Spleen (tissue), 11 donors: Measurements from ENCODE around the gene ANGPTL2. TPM values are rescaled to one million over a fixed set of nuclear protein-coding genes. Genes with fewer than 3 reads are reported as not detected.

Experiments used
- DNase-seq: peaks from one replicate; pipeline ENCODE4 v3.0.0-alpha.2; 2020
- H3K27ac ChIP-seq, 8 donors: fragments of 200-600 bp; sonication (generic) in 7 of 8; 1 replicate in 4 of 8; 2 replicates in 4 of 8; pipeline versions ENCODE4 v1.5.0 to v1.8.0; 2016 to 2021; ENCODE audit warnings: inconsistent platforms in 4 of 8, mild to moderate bottlenecking in 4 of 8, moderate library complexity in 1 of 8
- H3K27me3 ChIP-seq, 7 donors: fragments of 200-600 bp; sonication (generic) in 6 of 7; replicated peaks in 1 of 7; 1 replicate in 4 of 7; 2 replicates in 3 of 7; pipeline versions ENCODE4 v1.5.0 to v1.8.0; 2016 to 2021; ENCODE audit warnings: inconsistent platforms in 3 of 7, mild to moderate bottlenecking in 1 of 7
- H3K36me3 ChIP-seq, 6 donors: fragments of 200-600 bp; sonication (generic) in 5 of 6; 1 replicate in 4 of 6; 2 replicates in 2 of 6; pipeline versions ENCODE4 v1.5.0 to v1.8.0; 2016 to 2021; ENCODE audit warnings: inconsistent platforms in 2 of 6
- H3K4me1 ChIP-seq, 6 donors: fragments of 200-600 bp; sonication (generic) in 5 of 6; 1 replicate in 3 of 6; 2 replicates in 3 of 6; pipeline versions ENCODE4 v1.5.0 to v1.8.0; 2016 to 2021; ENCODE audit warnings: inconsistent platforms in 3 of 6
- H3K4me3 ChIP-seq, 8 donors: fragments of 200-600 bp; sonication (generic) in 7 of 8; 1 replicate in 4 of 8; 2 replicates in 4 of 8; pipeline versions ENCODE4 v1.5.0 to v1.8.0; 2016 to 2021; ENCODE audit warnings: inconsistent platforms in 4 of 8, mild to moderate bottlenecking in 4 of 8, moderate library complexity in 2 of 8
- H3K9me3 ChIP-seq, 8 donors: fragments of 200-600 bp; sonication (generic) in 7 of 8; 1 replicate in 4 of 8; 2 replicates in 4 of 8; pipeline versions ENCODE4 v1.5.0 to v1.8.0; 2016 to 2021; ENCODE audit warnings: inconsistent platforms in 4 of 8
- POLR2A ChIP-seq, 3 donors: fragments of 450-650 bp; IDR thresholded peaks; one replicate each; pipeline ENCODE4 v1.5.1; 2017; ENCODE audit warnings: antibody characterized with exemption in 3 of 3, mild to moderate bottlenecking in 1 of 3
- POLR2AphosphoS5 ChIP-seq, 3 donors: sonication (generic); formaldehyde crosslinking; IDR thresholded peaks; one replicate each; pipeline ENCODE4 v1.5.1; 2017; ENCODE audit warnings: antibody characterized with exemption in 3 of 3
- WGBS, 5 donors: extraction: QIAGEN DNeasy Blood & Tissue Kit in 3 of 5; methylation state at CpG; one replicate each; pipeline versions ENCODE4 v1.1.5 to v1.1.7; 2013 to 2018; 5-methylcytosine and 5-hydroxymethylcytosine counted together
- intact Hi-C: fragments of 100-400 bp; cut with DNase I; formaldehyde crosslinking; loops from one replicate; pipeline ENCODE4 v1.15.0; 2023; ENCODE audit warnings: low total_unique reads
- polyA plus RNA-seq, 3 donors: library from polyadenylated mRNA; stranded (reverse); fragments of 200-250 nt; gene quantifications; one replicate each; pipeline ENCODE4 v1.2.1, GENCODE V29; 2013
- total RNA-seq, 7 donors: library from RNA; depleted of rRNA in 3 of 7; stranded (reverse); fragments of >200 nt in 3 of 7; fragmentation: NEBNext Ultra II Directional in 4 of 7; extraction: Animal tissue kit (Norgen Biotek cat#: 25700) in 4 of 7; gene quantifications; one replicate each; pipeline versions ENCODE4 v1.1.0 to v1.2.1, GENCODE V29; 2016 to 2021
- TF ChIP-seq, protein P1 (sequence below), 11 experiments: fragments of 200-600 bp in 7 of 11; fragments of 450-650 bp in 4 of 11; sonication (generic) in 4 of 11; IDR thresholded peaks in 8 of 11; conservative IDR thresholded peaks in 3 of 11; 1 replicate in 7 of 11; 2 replicates in 4 of 11; pipeline versions ENCODE4 v1.4.0 to v1.8.0; 2016 to 2021; ENCODE audit warnings: antibody characterized with exemption in 11 of 11, inconsistent platforms in 4 of 11, mild to moderate bottlenecking in 1 of 11
- donor health status: healthy with polysubstance abuse.
- donor health status: DM: no; HTN: no; CAD: no; lungs with moderate emphysema.
- donor health status: DM: no; HTN: no; CAD: no.
- donor health status: Bipolar disorder and iron deficiency.
- donor health status: healthy.
- donor health status: DM: no; HTN: no; CAD: no.
- donor health status: DM: yes; HTN: yes; CAD: no.

The ANGPTL2 gene
- total and polyA plus RNA-seq, 10 donors: 6.6 to 103 (median 48.1) TPM

DNA sequence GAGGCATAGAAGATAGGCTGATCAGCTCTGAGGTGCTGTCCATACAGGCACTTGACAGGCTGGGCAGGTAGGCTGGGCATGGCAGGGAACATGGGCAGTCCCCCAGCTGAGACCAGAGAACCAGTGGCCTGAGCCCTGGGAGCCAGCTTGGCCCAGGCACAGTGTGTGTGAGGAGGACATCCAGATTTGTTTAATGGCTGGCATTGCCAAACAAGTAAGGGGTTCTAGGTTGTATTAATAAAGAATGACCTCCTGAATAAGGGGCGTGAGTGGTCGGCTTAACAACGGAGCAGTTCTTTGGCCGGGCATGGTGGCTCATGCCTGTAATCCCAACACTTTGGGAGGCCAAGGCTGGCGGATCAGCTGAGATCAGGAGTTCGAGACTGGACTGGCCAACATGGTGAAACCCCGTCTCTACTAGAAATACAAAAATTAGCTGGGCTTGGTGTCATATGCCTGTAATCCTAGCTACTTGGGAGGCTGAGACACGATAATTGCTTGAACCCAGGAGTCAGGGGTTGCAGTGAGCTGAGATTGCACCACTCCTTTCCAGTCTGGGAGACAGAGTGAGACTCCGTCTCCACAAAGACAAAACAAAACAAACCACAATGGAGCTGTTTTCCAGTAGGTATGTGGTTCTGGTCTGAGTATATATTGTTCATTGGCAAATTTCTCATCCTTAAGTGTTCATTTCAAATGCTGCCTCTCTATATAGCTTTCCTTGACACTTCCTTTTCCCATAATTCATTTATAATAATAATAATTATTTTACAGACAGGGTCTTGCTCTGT is 56.2 kb downstream of the ANGPTL2 start:
- peak overlapping the region in 3 of 8 donors; percentile 33 to 42 (median 40) for H3K27ac ChIP-seq

DNA sequence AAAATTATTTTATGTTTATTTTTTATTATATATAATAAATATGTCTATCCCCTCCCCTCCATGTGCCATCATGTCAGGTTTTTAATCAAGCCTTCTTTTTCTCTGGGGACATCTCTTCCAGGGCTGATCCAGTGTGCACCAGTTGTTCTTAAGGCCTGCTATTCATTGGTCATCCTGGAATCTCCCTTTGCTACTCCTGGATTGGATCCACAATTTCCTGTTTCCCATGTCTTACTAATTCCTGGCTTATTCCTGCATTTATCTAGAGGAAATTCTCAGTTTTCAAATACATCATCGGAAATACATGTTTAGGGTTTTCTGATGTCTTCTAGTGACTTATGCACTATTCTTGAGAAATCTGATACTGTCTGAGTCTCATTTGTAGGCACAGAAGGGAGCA is 56.8 kb downstream of the ANGPTL2 start:
- Histone ChIP-seq H3K4me3 (no peak overlapping the region), H3K27ac (peak overlapping the region in 3 of 8 donors; percentile 33 to 42 (median 40)), H3K4me1 (no peaks in the 10 kb centered on the region), H3K9me3 (no peaks in the 10 kb centered on the region), H3K27me3 (no peaks in the 10 kb centered on the region), H3K36me3 (peaks cover 0 to 21% (median 0%) of the 10 kb centered on the region in 6 donors)
- intact Hi-C loops: no loop called here
- TF ChIP-seq, protein P1, sequence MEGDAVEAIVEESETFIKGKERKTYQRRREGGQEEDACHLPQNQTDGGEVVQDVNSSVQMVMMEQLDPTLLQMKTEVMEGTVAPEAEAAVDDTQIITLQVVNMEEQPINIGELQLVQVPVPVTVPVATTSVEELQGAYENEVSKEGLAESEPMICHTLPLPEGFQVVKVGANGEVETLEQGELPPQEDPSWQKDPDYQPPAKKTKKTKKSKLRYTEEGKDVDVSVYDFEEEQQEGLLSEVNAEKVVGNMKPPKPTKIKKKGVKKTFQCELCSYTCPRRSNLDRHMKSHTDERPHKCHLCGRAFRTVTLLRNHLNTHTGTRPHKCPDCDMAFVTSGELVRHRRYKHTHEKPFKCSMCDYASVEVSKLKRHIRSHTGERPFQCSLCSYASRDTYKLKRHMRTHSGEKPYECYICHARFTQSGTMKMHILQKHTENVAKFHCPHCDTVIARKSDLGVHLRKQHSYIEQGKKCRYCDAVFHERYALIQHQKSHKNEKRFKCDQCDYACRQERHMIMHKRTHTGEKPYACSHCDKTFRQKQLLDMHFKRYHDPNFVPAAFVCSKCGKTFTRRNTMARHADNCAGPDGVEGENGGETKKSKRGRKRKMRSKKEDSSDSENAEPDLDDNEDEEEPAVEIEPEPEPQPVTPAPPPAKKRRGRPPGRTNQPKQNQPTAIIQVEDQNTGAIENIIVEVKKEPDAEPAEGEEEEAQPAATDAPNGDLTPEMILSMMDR (IDR thresholded peaks at IDR 0.05 in 8 of 11, conservative IDR thresholded peaks at IDR 0.05 in 3 of 11): no peak
- TF ChIP-seq POLR2AphosphoS5 (IDR thresholded peaks at IDR 0.05) (no peak), POLR2A (IDR thresholded peaks at IDR 0.05) (no peak)
- DNase-seq: no peak
- WGBS, 5 donors: 56 to 74% (median 69%) methylated on average over 1 of the region's 1 CpG

More for the DNA sequence above, 56.2 kb downstream of the ANGPTL2 start:
- 81 to 94% (median 89%) methylated on average over 9 of the region's 9 CpGs for WGBS, 5 donors
- Histone ChIP-seq H3K4me3 (no peak overlapping the region), H3K4me1 (no peaks in the 10 kb centered on the region), H3K27me3 (no peaks in the 10 kb centered on the region), H3K36me3 (peaks cover 0 to 23% (median 0%) of the 10 kb centered on the region in 6 donors), H3K9me3 (peaks cover 0 to 4% (median 2%) of the 10 kb centered on the region in 8 donors)
- TF ChIP-seq, protein P1 (IDR thresholded peaks at IDR 0.05 in 8 of 11, conservative IDR thresholded peaks at IDR 0.05 in 3 of 11): no peak
- TF ChIP-seq POLR2A (IDR thresholded peaks at IDR 0.05) (no peak), POLR2AphosphoS5 (IDR thresholded peaks at IDR 0.05) (no peak)
- intact Hi-C loops: no loop called here
- no peak for DNase-seq

DNA sequence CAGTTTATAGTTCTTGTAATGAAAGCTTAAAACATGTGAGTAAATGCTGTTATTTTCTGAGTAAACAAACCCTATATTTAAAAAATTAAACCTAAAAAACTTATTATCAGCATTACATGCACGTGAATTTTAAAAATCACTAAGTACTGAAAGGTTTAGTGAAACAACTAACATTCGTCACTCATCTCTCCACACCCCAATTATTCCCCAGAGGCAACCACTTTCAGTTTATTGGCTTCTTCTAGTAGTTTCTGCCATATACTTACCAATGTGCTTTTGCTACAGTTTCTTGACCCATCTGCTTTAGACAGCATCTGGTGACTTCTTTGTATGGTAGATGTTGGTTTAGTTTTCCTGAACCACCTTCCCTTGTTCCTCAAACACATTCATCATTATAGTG is 58.1 kb downstream of the ANGPTL2 start:
- H3K36me3 ChIP-seq: peaks cover 0 to 11% (median 0%) of the 10 kb centered on the region in 6 donors
- TF ChIP-seq POLR2A (IDR thresholded peaks at IDR 0.05) (no peak), POLR2AphosphoS5 (IDR thresholded peaks at IDR 0.05) (no peak)
- TF ChIP-seq, protein P1 (IDR thresholded peaks at IDR 0.05 in 8 of 11, conservative IDR thresholded peaks at IDR 0.05 in 3 of 11): no peak
- intact Hi-C loops: no loop called here
- H3K27ac ChIP-seq: no peak overlapping the region
- DNase-seq: no peak
- H3K9me3 ChIP-seq: no peaks in the 10 kb centered on the region
- 81 to 92% (median 89%) methylated on average over 2 of the region's 2 CpGs for WGBS, 5 donors
- H3K4me3 ChIP-seq: no peak overlapping the region
- no peaks in the 10 kb centered on the region for H3K27me3 ChIP-seq
- H3K4me1 ChIP-seq: peaks cover 0 to 9% (median under 1%) of the 10 kb centered on the region in 6 donors

DNA sequence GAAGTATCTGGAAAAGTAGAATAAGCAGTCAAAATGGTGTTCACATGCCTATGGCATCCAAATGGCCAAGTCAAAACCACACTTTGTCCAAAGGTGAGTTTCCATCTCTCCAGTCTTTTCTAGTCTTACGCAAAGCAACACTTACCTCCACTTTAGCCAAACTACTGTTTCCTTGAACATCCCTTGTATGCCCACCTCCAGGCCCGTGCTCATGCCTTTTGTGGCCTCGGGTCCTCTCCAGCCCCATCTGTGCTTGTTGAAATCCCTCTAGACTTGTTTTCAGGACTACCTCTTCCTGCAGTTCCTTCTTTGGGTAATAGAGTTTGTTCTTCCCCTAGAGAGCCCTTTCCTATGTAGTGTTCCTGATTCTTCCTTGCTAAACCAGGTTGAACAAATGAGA is 61.0 kb downstream of the ANGPTL2 start:
- Histone ChIP-seq H3K4me3 (no peak overlapping the region), H3K27ac (no peak overlapping the region), H3K27me3 (no peaks in the 10 kb centered on the region), H3K9me3 (no peaks in the 10 kb centered on the region), H3K4me1 (peaks cover 0 to 17% (median 3%) of the 10 kb centered on the region in 6 donors), H3K36me3 (no peaks in the 10 kb centered on the region)
- intact Hi-C loops: no loop called here
- 92 to 95% (median 94%) methylated on average over 3 of the region's 3 CpGs for WGBS, 5 donors
- TF ChIP-seq POLR2AphosphoS5 (IDR thresholded peaks at IDR 0.05) (no peak), POLR2A (IDR thresholded peaks at IDR 0.05) (no peak)
- TF ChIP-seq, protein P1 (IDR thresholded peaks at IDR 0.05 in 8 of 11, conservative IDR thresholded peaks at IDR 0.05 in 3 of 11): no peak
- no peak for DNase-seq
